Airway epithelial cell (primary cell): ENCODE measurements around the gene SYNGR3. TPM values are rescaled to one million over a fixed set of nuclear protein-coding genes. Genes with fewer than 3 reads are reported as not detected.

Experiments used
- total RNA-seq: library from RNA; depleted of rRNA; stranded (reverse); fragments of >200 nt; gene quantifications from 2 replicates; pipeline ENCODE4 v1.2.3, GENCODE V29; 2015

Gene SYNGR3
- total RNA-seq = 2.1 and 5.4 TPM in 2 replicates

DNA sequence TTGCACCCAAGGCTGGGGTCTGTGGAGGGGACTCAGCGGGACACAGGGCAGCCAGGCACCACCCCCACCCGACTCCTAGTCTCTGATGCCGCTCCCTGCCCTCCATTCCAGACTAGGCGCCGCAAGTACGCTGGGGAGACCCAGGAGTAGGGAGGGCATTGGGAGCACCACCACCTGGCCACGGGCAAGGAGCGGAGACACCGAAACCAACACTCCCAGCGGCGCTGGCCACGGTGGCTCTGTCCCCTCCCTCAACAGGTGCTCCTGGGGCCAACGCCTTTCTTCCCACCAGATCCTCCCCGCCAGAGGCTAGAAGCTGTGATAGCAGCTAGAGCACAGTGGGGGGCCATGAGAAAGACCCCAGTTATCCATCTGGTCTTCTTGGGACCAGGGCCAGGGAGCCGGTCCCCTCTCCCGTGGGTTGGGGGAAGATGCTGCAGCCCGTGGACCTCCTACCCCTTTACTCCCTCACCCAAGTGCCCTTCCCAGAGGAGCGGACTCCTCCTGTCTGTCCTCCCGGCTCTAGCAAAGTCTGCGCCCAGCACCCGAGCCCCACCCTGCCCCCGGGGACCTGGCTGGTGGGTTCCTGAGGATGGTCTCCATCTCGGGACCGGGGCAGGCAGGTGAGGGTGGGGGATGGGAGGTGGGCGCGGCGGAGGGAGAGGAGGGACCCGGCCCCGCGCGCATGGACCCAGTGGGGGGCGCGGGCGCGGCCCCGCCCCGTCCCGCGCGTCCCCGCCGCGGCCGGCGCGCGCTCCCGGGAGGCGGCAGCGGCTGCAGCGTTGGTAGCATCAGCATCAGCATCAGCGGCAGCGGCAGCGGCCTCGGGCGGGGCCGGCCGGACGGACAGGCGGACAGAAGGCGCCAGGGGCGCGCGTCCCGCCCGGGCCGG is at the start of gene SYNGR3:
TSS of gene SYNGR3 (plus strand) at position 762 of the 892 bp plus-strand sequence. CDS start 133 bp downstream, outside the sequence.

GRCh38 chr16:1942810-1943726 is 46.7 kb upstream of the SYNGR3 start, which contains the start of gene MSRB1:
TSS of gene MSRB1 (minus strand) at chr16:1943199. CDS start at chr16:1943156, 43 bp downstream.

DNA sequence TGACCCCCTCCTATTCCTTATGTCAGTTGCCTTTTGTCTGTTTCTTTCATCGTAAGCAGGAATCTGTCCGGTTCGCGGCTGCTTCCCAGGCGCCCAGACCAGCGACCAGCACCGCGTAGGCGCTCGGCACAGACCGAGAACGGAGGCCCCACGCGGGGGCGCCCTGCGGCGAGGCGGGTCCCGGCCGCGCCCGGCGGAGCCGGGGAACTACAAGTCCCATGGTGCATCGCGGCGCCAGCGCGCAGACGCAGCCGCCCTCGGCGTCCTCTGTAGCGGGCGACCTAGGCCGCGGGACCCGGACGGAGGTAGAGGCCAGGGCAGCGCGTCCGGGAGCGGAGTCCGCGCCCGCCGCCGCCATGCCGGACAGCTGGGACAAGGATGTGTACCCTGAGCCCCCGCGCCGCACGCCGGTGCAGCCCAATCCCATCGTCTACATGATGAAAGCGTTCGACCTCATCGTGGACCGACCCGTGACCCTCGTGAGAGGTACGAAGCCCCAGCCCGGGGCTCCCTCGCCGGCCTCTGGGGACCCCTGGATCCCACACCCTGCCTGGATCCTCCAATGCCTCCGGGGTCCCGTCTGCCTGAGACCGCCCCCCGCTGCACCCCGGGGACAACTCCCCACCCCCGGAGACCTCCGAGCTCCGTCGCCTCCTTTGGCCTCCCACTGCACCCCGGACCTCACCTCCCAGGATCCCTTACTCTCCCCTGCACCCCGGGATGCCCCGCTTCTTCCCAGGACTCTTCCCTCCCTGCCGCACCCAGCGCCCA is 30.3 kb upstream of the SYNGR3 start, which contains the start of gene NDUFB10:
TSS of gene NDUFB10 (plus strand) at position 270 of the 771 bp plus-strand sequence. CDS start at position 357, 87 bp downstream.

DNA sequence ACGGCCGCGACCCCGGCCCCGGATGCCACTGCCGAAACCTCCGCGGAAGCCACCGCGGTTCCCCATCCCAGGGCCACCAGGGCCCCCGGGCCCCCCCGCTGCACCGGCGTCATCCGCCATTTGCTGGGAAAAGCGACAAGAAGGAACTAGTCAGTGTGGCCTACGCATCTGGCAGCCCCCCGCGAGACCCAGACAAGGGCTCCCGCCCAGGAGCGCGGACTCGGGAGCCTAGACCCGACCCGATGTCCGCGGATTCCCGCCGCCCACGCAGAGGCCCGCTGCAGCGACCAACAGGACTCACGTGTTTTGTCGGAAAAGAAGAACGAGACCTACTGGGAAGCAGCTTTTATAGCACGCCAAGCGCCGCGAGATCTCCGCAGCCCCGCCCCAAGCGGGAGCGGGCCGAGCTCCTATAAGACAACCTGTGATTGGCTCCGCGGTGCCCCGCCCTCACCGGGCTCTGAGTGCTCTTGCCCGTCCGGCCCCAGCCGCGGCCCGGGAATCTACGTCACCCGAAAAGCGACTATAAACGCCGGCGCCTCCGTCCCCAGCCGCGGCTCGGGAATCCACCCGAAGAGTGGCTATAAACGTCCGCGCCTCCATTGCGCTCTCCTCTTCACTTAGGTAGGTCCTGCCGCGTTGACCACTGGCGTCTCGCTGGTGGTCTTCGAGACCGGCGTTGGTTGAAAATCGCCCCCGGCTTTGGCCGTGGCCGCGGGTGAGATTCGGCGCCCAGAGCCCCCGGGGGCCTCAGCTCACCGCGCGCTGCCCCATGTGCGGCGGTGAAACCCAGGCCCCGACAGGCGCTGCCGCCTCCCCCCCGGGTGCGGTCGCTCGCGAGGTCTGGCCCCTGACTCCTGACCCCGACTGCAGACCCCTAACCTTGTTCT is 25.0 kb upstream of the SYNGR3 start, which contains the start of gene RPS2:
TSS of gene RPS2 (minus strand) at position 321 of the 890 bp plus-strand sequence. CDS start at position 120, 201 bp downstream.

GRCh38 chr16:1966460-1966859 is 23.3 kb upstream of the SYNGR3 start, which contains the start of gene RNF151:
TSS of gene RNF151 (plus strand) at chr16:1966856. CDS start at chr16:1966882, 26 bp downstream.

GRCh38 chr16:1971796-1972489 is 17.8 kb upstream of the SYNGR3 start, which contains the start of gene TBL3:
TSS of gene TBL3 (plus strand) at chr16:1972053. CDS start at chr16:1972165, 112 bp downstream.

GRCh38 chr16:1981398-1981836 is 8.4 kb upstream of the SYNGR3 start, which contains the start of gene NOXO1:
TSS of gene NOXO1 (minus strand) at chr16:1981469. CDS start at chr16:1981179, 290 bp downstream.

DNA sequence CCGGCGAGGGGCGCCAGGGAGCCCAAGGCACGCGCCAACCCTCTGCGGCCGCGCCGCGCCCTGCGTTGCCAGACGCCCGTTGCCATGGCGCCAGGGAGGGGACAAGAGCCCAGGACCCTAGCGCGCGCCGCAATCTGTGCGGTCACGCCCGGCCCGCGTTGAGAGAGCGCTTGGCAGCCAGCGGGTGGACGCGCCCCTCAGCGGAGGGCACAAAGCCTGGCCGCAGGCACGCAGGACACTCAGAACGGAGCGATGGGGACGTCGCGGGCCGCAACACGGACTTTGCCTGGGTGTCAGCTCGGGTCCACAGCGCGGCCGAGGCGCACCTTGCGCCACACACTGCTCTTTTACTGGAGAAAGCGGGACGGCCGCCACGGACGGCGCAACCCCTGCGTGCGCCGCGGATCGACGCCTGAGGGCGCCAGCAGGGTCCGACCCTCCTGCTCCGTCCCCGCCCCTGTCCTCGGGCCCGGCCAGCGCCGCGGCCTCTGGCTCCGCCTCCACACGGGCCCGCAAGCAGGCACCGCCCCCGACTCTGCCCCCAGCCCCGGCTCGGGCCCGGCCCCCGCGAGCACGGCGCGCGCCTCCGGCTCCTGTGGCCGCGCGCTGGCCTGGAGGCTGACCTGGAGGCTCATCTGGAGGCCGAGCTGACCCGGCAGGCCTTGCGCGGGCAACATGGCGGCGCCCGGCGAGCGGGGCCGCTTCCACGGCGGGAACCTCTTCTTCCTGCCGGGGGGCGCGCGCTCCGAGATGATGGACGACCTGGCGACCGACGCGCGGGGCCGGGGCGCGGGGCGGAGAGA is 6.0 kb upstream of the SYNGR3 start, which contains the start of gene GFER:
TSS of gene GFER (plus strand) at position 650 of the 803 bp plus-strand sequence. CDS start at position 676, 26 bp downstream.

DNA sequence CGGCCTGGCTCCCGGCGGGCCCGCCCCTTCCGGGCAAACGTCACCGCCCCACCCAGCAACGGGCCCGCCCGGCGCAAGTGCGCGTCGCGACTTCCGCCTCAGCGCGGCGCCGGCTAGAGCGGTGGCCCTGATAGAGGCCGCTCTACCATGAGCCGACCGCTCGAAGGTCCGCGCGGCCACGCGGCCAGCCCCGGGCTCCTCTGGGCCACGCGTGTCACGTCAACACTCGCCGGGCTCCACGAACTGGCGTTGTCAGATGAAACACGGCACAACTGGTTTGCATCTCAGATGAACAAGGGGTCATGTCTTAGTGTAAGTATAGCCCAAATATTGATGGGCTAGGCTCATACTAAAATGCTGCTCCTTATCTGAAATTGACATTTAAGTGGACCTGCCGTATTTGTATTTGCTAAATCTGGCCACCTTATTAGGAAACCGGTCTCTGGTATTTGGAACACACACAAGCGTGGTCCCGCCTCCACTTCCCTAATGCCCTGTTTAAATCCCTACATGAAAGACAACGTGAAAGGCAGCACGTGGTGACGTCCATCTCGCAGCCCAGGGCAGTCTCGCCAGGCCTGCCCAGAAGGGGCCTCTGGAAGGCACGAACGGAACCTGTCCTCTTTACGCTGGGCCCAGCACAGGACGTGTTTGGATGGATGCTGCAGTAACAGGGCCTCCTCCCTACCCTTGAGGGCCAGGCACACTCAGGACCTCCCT is 20.2 kb downstream of the SYNGR3 start, which contains the start of gene ZNF598:
TSS of gene ZNF598 (minus strand) at position 31 of the 720 bp plus-strand sequence.

GRCh38 chr16:2019518-2019920 is 29.7 kb downstream of the SYNGR3 start, which contains the start of gene NPW:
TSS of gene NPW (plus strand) at chr16:2019785.

DNA sequence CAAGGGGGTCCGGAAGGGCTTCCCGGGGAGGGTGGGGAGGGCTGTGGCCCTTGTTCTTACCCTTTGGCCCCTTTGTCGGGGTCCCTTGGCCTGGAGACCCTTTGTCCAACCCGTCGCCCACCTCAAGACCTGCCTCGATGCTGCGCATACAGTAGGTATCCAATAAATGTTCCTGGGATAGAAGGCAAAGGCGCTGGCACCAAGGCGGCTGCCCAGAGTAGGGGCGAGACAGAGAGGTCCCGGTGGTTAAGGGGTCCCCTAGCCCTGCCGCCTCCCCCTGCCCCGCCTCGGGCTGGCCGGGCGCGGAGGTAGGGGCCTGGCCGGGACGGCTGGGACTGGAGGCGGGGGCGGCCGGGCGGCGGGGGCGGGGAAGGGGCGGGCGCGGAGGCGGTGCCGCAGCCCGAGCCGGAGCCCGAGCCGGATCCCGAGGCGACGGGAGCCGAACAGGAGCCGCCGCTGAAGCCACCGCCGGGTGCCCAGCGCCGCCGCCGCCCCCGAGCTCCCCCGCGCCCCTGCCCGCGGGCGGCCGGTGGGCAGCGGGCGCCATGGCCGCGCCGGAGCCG is 36.8 kb downstream of the SYNGR3 start, which contains the start of gene NHERF2:
TSS of gene NHERF2 (plus strand) at position 442 of the 563 bp plus-strand sequence. CDS start at position 546, 104 bp downstream.

Other genes starting within 250 kb of the SYNGR3 start
- gene NME3, start 218.4 kb upstream of the SYNGR3 start, total RNA-seq = 69.0 and 71.8 TPM in 2 replicates
- gene EME2, start 217.2 kb upstream of the SYNGR3 start, total RNA-seq = 14.1 and 14.3 TPM in 2 replicates
- 193 and 199 TPM in 2 replicates for gene MRPS34, start 216.8 kb upstream of the SYNGR3 start, total RNA-seq
- gene SPSB3, start 207.4 kb upstream of the SYNGR3 start, total RNA-seq = 22.4 and 28.4 TPM in 2 replicates
- gene NUBP2, start 207.0 kb upstream of the SYNGR3 start, total RNA-seq = 119 and 173 TPM in 2 replicates
- gene IGFALS, start 196.3 kb upstream of the SYNGR3 start, total RNA-seq = not detected in 2 replicates
- 76.1 and 79.8 TPM in 2 replicates for gene HAGH, start 163.1 kb upstream of the SYNGR3 start, total RNA-seq
- gene FAHD1, start 162.8 kb upstream of the SYNGR3 start, total RNA-seq = 70.2 and 86.2 TPM in 2 replicates
- gene MEIOB, start 117.8 kb upstream of the SYNGR3 start, total RNA-seq = not detected in 2 replicates
- 1.4 and 2.7 TPM in 2 replicates for gene HS3ST6, start 71.6 kb upstream of the SYNGR3 start, total RNA-seq
- 6.7 and 11.7 TPM in 2 replicates for gene MSRB1, start 46.8 kb upstream of the SYNGR3 start, total RNA-seq
- 0.35 and 0.46 TPM in 2 replicates for gene RPL3L, start 35.3 kb upstream of the SYNGR3 start, total RNA-seq
- 279 and 343 TPM in 2 replicates for gene NDUFB10, start 30.4 kb upstream of the SYNGR3 start, total RNA-seq
- gene RPS2, start 25.1 kb upstream of the SYNGR3 start, total RNA-seq = 3,748 and 4,325 TPM in 2 replicates
- not detected in 2 replicates for gene RNF151, start 23.1 kb upstream of the SYNGR3 start, total RNA-seq
- 114 and 119 TPM in 2 replicates for gene TBL3, start 17.9 kb upstream of the SYNGR3 start, total RNA-seq
- 1.1 and 2.2 TPM in 2 replicates for gene NOXO1, start 8.5 kb upstream of the SYNGR3 start, total RNA-seq
- 20.3 and 22.9 TPM in 2 replicates for gene GFER, start 5.8 kb upstream of the SYNGR3 start, total RNA-seq
- gene ZNF598, start 19.9 kb downstream of the SYNGR3 start, total RNA-seq = 52.9 and 61.7 TPM in 2 replicates
- 3.6 and 4.0 TPM in 2 replicates for gene NPW, start 29.8 kb downstream of the SYNGR3 start, total RNA-seq
- 24.8 and 25.5 TPM in 2 replicates for gene NHERF2, start 36.9 kb downstream of the SYNGR3 start, total RNA-seq
- gene NTHL1, start 57.9 kb downstream of the SYNGR3 start, total RNA-seq = 32.8 and 43.2 TPM in 2 replicates
- 33.8 and 35.0 TPM in 2 replicates for gene TSC2, start 58.0 kb downstream of the SYNGR3 start, total RNA-seq
- gene PKD1, start 145.9 kb downstream of the SYNGR3 start, total RNA-seq = 43.3 and 71.5 TPM in 2 replicates
- gene RAB26, start 158.7 kb downstream of the SYNGR3 start, total RNA-seq = 0.49 and 5.0 TPM in 2 replicates
- 58.2 and 65.4 TPM in 2 replicates for gene TRAF7, start 165.8 kb downstream of the SYNGR3 start, total RNA-seq
- gene CASKIN1, start 206.6 kb downstream of the SYNGR3 start, total RNA-seq = 0.42 and 0.46 TPM in 2 replicates
- gene MLST8, start 215.5 kb downstream of the SYNGR3 start, total RNA-seq = 68.9 and 81.9 TPM in 2 replicates
- 2.5 and 3.5 TPM in 2 replicates for gene BRICD5, start 220.9 kb downstream of the SYNGR3 start, total RNA-seq
- 21.9 and 26.8 TPM in 2 replicates for gene PGP, start 224.9 kb downstream of the SYNGR3 start, total RNA-seq
- 23.9 and 26.2 TPM in 2 replicates for gene E4F1, start 233.6 kb downstream of the SYNGR3 start, total RNA-seq
- 0.19 and 0.21 TPM in 2 replicates for gene DNASE1L2, start 246.5 kb downstream of the SYNGR3 start, total RNA-seq